ENCODE results near the gene SELENOV. TPM values are rescaled to one million over a fixed set of nuclear protein-coding genes. Genes with fewer than 3 reads are reported as not detected.

SELENOV gene
- total RNA-seq, 1 experiment from 2014 or later, result not detected

DNA sequence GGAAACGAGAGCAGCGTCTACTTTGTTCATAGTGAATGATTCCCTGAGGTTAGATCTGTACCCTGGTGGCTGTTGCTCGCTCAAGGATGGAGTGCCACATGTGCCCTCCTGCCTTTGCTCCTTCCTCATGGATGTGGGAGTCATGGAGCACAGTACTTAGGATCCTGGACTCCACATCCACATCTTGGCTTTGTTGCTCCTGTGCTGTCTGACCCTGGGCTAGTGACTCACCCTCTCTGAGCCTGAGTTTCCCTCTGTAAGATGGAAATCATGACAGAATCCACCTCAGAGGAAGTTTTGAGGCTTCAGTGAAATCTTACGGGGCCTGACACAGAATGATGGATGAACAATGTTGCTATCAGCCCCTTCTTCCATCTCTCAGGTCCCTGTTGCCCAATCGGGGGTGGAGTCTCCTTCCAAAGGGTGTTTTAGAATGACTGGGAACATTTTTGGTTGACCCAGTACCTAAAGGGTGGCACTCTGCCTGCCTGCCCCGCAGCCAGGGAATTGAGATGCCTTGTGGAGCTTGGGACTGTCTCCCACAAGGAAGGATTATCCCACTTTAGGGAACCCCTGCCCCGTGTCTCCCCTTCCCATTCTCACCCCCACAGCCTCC is 44.1 kb upstream of the SELENOV start:
- Histone ChIP-seq H3K27me3 (ENCODE audit: insufficient read depth, low read length) (no peaks in the 10 kb centered on the region), H3K4me2 (ENCODE audit: low read length) (no peak overlapping the region), H3K4me3 (replicated peaks in 1 of 2; ENCODE audit: low read depth in 1 of 2, low read length in 2 of 2) (no peak overlapping the region), H3K9me2 (ENCODE audit: insufficient read depth) (no peaks in the 10 kb centered on the region), H3K79me2 (ENCODE audit: insufficient read depth, low read length) (peaks cover 6% of the 10 kb centered on the region; the same call in 1 of the 2 replicates), H3K9me3 (ENCODE audit: control insufficient read depth in 1 of 2, insufficient read depth in 1 of 2, low read depth in 1 of 2, low read length in 2 of 2) (no peaks in the 10 kb centered on the region), H4K20me1 (ENCODE audit: insufficient read depth) (no peaks in the 10 kb centered on the region), H3K9ac (ENCODE audit: low read length) (no peak overlapping the region), H2AFZ (ENCODE audit: low read depth, low read length, poor library complexity, severe bottlenecking) (no peak overlapping the region), H3K4me1 (ENCODE audit: control insufficient read depth in 1 of 2, insufficient read depth in 2 of 2, low read length in 2 of 2) (no peaks in the 10 kb centered on the region), H3K27ac (ENCODE audit: low read depth, low read length) (no peak overlapping the region), H3K36me3 (ENCODE audit: control insufficient read depth in 1 of 2, insufficient read depth in 2 of 2, low read length in 2 of 2) (peaks cover 52 to 79% of the 10 kb centered on the region in 2 experiments; a peak in 3 of 4 replicates)
- intact Hi-C loops (cut with micrococcal nuclease), result no loop called here
- ChIA-PET POLR2A (no interaction called here), RAD21 (ENCODE audit: low non-redundant PET in 1 of 2, low total read pairs in 2 of 2, uncharacterized antibody in 2 of 2, unreplicated experiment in 2 of 2) (no interaction called here), CTCF (no interaction called here)
- no TSS peak for BruUV-seq (replicated peaks)
- TF ChIP-seq, protein P1, sequence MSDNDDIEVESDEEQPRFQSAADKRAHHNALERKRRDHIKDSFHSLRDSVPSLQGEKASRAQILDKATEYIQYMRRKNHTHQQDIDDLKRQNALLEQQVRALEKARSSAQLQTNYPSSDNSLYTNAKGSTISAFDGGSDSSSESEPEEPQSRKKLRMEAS (IDR thresholded peaks at IDR 0.05), result no peak
- DNase-seq (ENCODE audit: low read depth, low spot score) (no peak), ATAC-seq (no peak)

DNA sequence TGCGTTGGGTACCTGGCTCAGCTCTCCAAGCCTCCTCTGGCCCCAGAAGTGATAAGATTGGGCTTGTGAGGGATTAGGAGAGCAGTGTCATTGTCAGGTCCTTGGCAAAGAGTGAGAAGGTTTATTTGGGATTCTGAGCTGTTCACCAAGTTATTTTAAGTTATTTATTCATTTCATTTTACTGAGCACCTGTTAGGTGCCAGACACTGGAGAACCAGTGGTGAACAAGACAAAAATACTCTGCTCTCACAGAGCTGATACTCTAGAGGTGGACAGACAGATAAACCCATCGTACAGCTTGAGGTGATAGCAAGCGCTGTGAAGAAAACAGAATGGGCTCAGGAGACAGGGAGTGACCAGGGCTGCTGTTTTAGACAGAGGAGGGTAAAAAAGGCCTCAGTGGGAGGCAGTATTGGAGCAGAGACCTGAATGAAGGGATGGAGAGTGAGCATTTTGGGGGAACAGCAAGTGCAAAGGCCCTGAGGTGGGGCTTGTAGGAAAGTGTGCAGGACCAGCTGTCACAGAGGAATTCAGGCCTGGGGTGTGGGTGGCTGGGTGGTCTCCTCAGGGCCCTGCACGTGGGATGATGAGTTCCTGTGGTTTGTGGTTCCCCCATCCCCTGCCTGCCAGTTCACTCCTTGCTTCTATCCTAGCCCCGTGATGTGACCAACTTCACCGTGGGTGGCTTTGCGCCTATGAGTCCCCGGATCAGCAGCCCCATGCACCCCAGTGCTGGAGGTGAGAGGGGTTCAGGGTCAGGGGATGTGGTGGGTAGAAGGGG is 43.0 kb upstream of the SELENOV start:
- H4K20me1 ChIP-seq (ENCODE audit: insufficient read depth), result no peaks in the 10 kb centered on the region
- no peak overlapping the region for H3K27ac ChIP-seq (ENCODE audit: low read depth, low read length)
- no peaks in the 10 kb centered on the region for H3K27me3 ChIP-seq (ENCODE audit: insufficient read depth, low read length)
- H3K79me2 ChIP-seq (ENCODE audit: insufficient read depth, low read length), result no peaks in the 10 kb centered on the region; the same call in 1 of the 2 replicates
- RAD21 ChIA-PET (ENCODE audit: low non-redundant PET in 1 of 2, low total read pairs in 2 of 2, uncharacterized antibody in 2 of 2, unreplicated experiment in 2 of 2), result no interaction called here
- H3K4me2 ChIP-seq (ENCODE audit: low read length), result no peak overlapping the region
- H3K36me3 ChIP-seq (ENCODE audit: control insufficient read depth in 1 of 2, insufficient read depth in 2 of 2, low read length in 2 of 2), result peaks cover 54 to 82% of the 10 kb centered on the region in 2 experiments; a peak in 3 of 4 replicates
- no peaks in the 10 kb centered on the region for H3K4me1 ChIP-seq (ENCODE audit: control insufficient read depth in 1 of 2, insufficient read depth in 2 of 2, low read length in 2 of 2)
- H3K9me3 ChIP-seq (ENCODE audit: control insufficient read depth in 1 of 2, insufficient read depth in 1 of 2, low read depth in 1 of 2, low read length in 2 of 2), result no peaks in the 10 kb centered on the region
- H2AFZ ChIP-seq (ENCODE audit: low read depth, low read length, poor library complexity, severe bottlenecking), result no peak overlapping the region
- no TSS peak for BruUV-seq (replicated peaks)
- POLR2A ChIA-PET, result interaction anchor here (0.7 kb wide), 1 partner anchor 8 kb away, joined by 3 read pairs; no protein-coding TSS in a partner anchor
- H3K4me3 ChIP-seq (replicated peaks in 1 of 2; ENCODE audit: low read depth in 1 of 2, low read length in 2 of 2), result no peak overlapping the region
- ATAC-seq (no peak), DNase-seq (ENCODE audit: low read depth, low spot score) (no peak)
- CTCF ChIA-PET, result no interaction called here
- no peak overlapping the region for H3K9ac ChIP-seq (ENCODE audit: low read length)
- no peaks in the 10 kb centered on the region for H3K9me2 ChIP-seq (ENCODE audit: insufficient read depth)
- intact Hi-C loops (cut with micrococcal nuclease), result no loop called here
- TF ChIP-seq EZH2phosphoT487 (IDR thresholded peaks at IDR 0.05; ENCODE audit: borderline replicate concordance), result no peak
- no peak for TF ChIP-seq POLR2AphosphoS5 (IDR thresholded peaks at IDR 0.05; ENCODE audit: low read depth, low read length)
- TF ChIP-seq TCF7L2 (IDR thresholded peaks at IDR 0.05; ENCODE audit: borderline replicate concordance, extremely low read depth, insufficient read depth, insufficient read length), result no peak
- TF ChIP-seq ZFX (IDR thresholded peaks at IDR 0.05), result no peak
- no peak for TF ChIP-seq SIN3A (IDR thresholded peaks at IDR 0.05; ENCODE audit: low read depth)
- TF ChIP-seq, protein P2, sequence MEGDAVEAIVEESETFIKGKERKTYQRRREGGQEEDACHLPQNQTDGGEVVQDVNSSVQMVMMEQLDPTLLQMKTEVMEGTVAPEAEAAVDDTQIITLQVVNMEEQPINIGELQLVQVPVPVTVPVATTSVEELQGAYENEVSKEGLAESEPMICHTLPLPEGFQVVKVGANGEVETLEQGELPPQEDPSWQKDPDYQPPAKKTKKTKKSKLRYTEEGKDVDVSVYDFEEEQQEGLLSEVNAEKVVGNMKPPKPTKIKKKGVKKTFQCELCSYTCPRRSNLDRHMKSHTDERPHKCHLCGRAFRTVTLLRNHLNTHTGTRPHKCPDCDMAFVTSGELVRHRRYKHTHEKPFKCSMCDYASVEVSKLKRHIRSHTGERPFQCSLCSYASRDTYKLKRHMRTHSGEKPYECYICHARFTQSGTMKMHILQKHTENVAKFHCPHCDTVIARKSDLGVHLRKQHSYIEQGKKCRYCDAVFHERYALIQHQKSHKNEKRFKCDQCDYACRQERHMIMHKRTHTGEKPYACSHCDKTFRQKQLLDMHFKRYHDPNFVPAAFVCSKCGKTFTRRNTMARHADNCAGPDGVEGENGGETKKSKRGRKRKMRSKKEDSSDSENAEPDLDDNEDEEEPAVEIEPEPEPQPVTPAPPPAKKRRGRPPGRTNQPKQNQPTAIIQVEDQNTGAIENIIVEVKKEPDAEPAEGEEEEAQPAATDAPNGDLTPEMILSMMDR (IDR thresholded peaks at IDR 0.05 in 2 of 3, conservative IDR thresholded peaks at IDR 0.05 in 1 of 3; ENCODE audit: borderline replicate concordance in 1 of 3, insufficient read depth in 1 of 3, low read depth in 2 of 3, low read length in 2 of 3), result no peak
- TF ChIP-seq EGR1 (IDR thresholded peaks at IDR 0.05; ENCODE audit: low read depth), result no peak
- TF ChIP-seq ELF1 (IDR thresholded peaks at IDR 0.05; ENCODE audit: borderline replicate concordance, low read depth), result no peak
- no peak for TF ChIP-seq SRF (IDR thresholded peaks at IDR 0.05; ENCODE audit: low read depth)
- no peak for TF ChIP-seq RAD21 (IDR thresholded peaks at IDR 0.05; ENCODE audit: low read depth)
- no peak for TF ChIP-seq EZH2 (IDR thresholded peaks at IDR 0.05)
- TF ChIP-seq SP1 (IDR thresholded peaks at IDR 0.05; ENCODE audit: low read depth), result no peak
- TF ChIP-seq, protein P1 (IDR thresholded peaks at IDR 0.05), result no peak

All from HCT116 (cell line).